Hepatocyte (in vitro differentiated cells): Measurements from ENCODE around the gene NHSL2. TPM values are rescaled to one million over a fixed set of nuclear protein-coding genes. Genes with fewer than 3 reads are reported as not detected.

Experiments
- DNase-seq: peaks from one replicate; pipeline ENCODE4 v3.0.0-alpha.2; 2016; ENCODE audit warnings: low spot score
- H2AFZ ChIP-seq: fragments of 200-600 bp; sonication (generic); 2 replicates; pipeline ENCODE4 v1.6.0; 2016; ENCODE audit warnings: antibody characterized with exemption, mild to moderate bottlenecking
- H3K27ac ChIP-seq: fragments of 200-600 bp; sonication (generic); 2 replicates; pipeline ENCODE4 v1.5.1; 2016; ENCODE audit warnings: mild to moderate bottlenecking
- H3K27me3 ChIP-seq: fragments of 200-600 bp; sonication (generic); 2 replicates; pipeline ENCODE4 v1.6.1; 2016
- H3K36me3 ChIP-seq: fragments of 200-600 bp; sonication (generic); replicated peaks from 2 replicates; pipeline ENCODE4 v1.5.1; 2016; ENCODE audit warnings: low read depth; ENCODE audit not compliant: insufficient read depth
- H3K4me1 ChIP-seq: fragments of 200-600 bp; sonication (generic); 2 replicates; pipeline ENCODE4 v1.5.1; 2016; ENCODE audit warnings: mild to moderate bottlenecking, moderate library complexity; ENCODE audit not compliant: insufficient read depth
- H3K4me2 ChIP-seq: fragments of 200-600 bp; sonication (generic); 2 replicates; pipeline ENCODE4 v1.6.0; 2016
- H3K4me3 ChIP-seq: fragments of 200-600 bp; sonication (generic); 2 replicates; pipeline ENCODE4 v1.5.1; 2016; ENCODE audit warnings: mild to moderate bottlenecking
- H3K79me2 ChIP-seq: fragments of 200-600 bp; sonication (generic); 2 replicates; pipeline ENCODE4 v1.6.0; 2017; ENCODE audit warnings: mild to moderate bottlenecking
- H3K9me2 ChIP-seq: fragments of 200-600 bp; sonication (generic); replicated peaks from 2 replicates; pipeline ENCODE4 v1.6.0; 2017; ENCODE audit warnings: mild to moderate bottlenecking; ENCODE audit not compliant: insufficient read depth
- H3K9me3 ChIP-seq: fragments of 200-600 bp; sonication (generic); 2 replicates; pipeline ENCODE4 v1.5.1; 2016; ENCODE audit warnings: low read depth, mild to moderate bottlenecking
- H4K20me1 ChIP-seq: fragments of 200-600 bp; sonication (generic); 2 replicates; pipeline ENCODE4 v1.6.0; 2016; ENCODE audit warnings: mild to moderate bottlenecking; ENCODE audit not compliant: insufficient read depth, poor library complexity, severe bottlenecking
- EZH2 ChIP-seq: fragments of 200-600 bp; sonication (generic); IDR thresholded peaks from 2 replicates; pipeline ENCODE4 v1.6.1; 2016; ENCODE audit warnings: antibody characterized with exemption, mild to moderate bottlenecking, borderline replicate concordance
- EZH2phosphoT487 ChIP-seq: fragments of 200-600 bp; sonication (generic); IDR thresholded peaks from one replicate; pipeline ENCODE4 v1.6.1; 2018; ENCODE audit warnings: antibody characterized with exemption, mild to moderate bottlenecking, low read depth, moderate library complexity; ENCODE audit not compliant: unreplicated experiment, severe bottlenecking
- WGBS: methylation state at CpG from one replicate; pipeline ENCODE4 v1.1.6; 2016; ENCODE audit warnings: low lambda C conversion rate; ENCODE audit errors: missing lambda C conversion rate; 5-methylcytosine and 5-hydroxymethylcytosine counted together
- polyA plus RNA-seq: library from polyadenylated mRNA; unstranded; fragments of >200 nt; fragmentation: Nextera tagmentation; extraction: Ambion mirVana; gene quantifications from 2 replicates; pipeline ENCODE4 v1.2.1, GENCODE V29; 2016
- total RNA-seq: library from RNA; depleted of rRNA; stranded (reverse); fragments of >200 nt; gene quantifications from 2 replicates; pipeline ENCODE4 v1.2.3, GENCODE V29; 2014
- TF ChIP-seq, protein P1 (sequence below): fragments of 200-600 bp; sonication (generic); IDR thresholded peaks from 2 replicates; pipeline ENCODE4 v1.5.1; 2016; ENCODE audit warnings: antibody characterized with exemption, mild to moderate bottlenecking; ENCODE audit not compliant: poor library complexity

The NHSL2 gene
- total and polyA plus RNA-seq, 2 experiments from 2014 or later: 2.3 to 3.2 TPM

DNA sequence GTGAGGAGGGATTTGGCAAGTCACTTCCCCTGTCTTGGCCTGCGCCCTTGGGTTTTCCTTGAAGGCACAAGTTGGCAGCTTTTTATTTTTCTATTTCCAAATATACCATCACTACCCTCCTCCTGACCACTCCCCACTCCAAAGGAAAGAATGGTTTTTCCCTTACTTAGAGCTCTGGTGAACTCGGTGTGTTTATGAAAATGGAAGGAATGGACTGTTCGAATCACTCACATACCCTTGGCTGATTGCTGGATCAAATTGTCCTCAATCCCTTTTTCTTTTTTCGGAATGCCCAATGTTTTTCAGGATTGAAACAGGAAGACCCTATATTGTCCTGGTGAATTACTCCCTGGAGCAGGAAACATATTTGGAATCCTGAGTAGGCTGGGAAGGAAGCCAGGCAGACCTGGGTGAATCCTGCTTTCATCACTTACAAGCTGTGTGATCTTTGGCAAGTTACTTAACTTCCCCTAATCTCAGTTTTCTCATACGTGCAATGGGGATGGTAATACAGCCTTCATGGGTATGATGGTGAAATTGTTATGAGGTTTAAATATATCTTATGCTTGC is 150.4 kb downstream of the NHSL2 start:
- Histone ChIP-seq H3K9me3 (no peaks in the 10 kb centered on the region), H2AFZ (no peak overlapping the region), H3K4me3 (no peak overlapping the region), H3K9me2 (no peaks in the 10 kb centered on the region), H3K27me3 (no peaks in the 10 kb centered on the region), H3K4me1 (no peaks in the 10 kb centered on the region), H3K27ac (no peak overlapping the region), H3K4me2 (no peak overlapping the region), H3K79me2 (no peaks in the 10 kb centered on the region), H3K36me3 (no peaks in the 10 kb centered on the region), H4K20me1 (no peaks in the 10 kb centered on the region)
- TF ChIP-seq EZH2phosphoT487: no peak
- no peak for DNase-seq
- WGBS: 74% methylated on average over 5 of the region's 5 CpGs

DNA sequence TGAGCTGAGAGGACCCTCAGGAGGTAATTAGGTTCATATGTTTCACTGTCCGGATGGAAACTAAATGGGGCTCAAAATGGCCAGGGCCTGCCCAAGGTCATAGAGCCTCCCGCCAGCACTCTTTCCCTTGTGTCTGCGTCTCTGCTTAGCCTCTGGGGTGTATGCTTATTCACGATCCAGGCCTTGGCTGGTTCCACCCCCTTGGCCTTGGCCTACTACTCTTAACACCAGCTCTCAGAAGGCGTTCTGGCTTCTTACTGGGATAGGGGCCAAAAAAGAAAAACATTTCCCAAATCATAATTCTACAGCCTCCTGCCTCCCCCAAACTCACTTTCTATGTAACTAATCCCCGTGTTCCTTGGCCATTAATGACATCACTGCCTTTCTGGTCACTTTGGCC is 152.3 kb downstream of the NHSL2 start:
- TF ChIP-seq EZH2phosphoT487 (no peak), EZH2 (no peak)
- TF ChIP-seq, protein P1, sequence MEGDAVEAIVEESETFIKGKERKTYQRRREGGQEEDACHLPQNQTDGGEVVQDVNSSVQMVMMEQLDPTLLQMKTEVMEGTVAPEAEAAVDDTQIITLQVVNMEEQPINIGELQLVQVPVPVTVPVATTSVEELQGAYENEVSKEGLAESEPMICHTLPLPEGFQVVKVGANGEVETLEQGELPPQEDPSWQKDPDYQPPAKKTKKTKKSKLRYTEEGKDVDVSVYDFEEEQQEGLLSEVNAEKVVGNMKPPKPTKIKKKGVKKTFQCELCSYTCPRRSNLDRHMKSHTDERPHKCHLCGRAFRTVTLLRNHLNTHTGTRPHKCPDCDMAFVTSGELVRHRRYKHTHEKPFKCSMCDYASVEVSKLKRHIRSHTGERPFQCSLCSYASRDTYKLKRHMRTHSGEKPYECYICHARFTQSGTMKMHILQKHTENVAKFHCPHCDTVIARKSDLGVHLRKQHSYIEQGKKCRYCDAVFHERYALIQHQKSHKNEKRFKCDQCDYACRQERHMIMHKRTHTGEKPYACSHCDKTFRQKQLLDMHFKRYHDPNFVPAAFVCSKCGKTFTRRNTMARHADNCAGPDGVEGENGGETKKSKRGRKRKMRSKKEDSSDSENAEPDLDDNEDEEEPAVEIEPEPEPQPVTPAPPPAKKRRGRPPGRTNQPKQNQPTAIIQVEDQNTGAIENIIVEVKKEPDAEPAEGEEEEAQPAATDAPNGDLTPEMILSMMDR: no peak
- H3K4me3 ChIP-seq: no peak overlapping the region
- no peaks in the 10 kb centered on the region for H3K9me3 ChIP-seq
- WGBS: 82% methylated on average over 6 of the region's 6 CpGs
- H3K4me1 ChIP-seq: no peaks in the 10 kb centered on the region
- H3K79me2 ChIP-seq: no peaks in the 10 kb centered on the region
- H4K20me1 ChIP-seq: no peaks in the 10 kb centered on the region
- no peak overlapping the region for H2AFZ ChIP-seq
- H3K9me2 ChIP-seq: no peaks in the 10 kb centered on the region
- H3K4me2 ChIP-seq: no peak overlapping the region
- no peaks in the 10 kb centered on the region for H3K27me3 ChIP-seq
- H3K36me3 ChIP-seq: no peaks in the 10 kb centered on the region
- no peak for DNase-seq
- no peak overlapping the region for H3K27ac ChIP-seq

DNA sequence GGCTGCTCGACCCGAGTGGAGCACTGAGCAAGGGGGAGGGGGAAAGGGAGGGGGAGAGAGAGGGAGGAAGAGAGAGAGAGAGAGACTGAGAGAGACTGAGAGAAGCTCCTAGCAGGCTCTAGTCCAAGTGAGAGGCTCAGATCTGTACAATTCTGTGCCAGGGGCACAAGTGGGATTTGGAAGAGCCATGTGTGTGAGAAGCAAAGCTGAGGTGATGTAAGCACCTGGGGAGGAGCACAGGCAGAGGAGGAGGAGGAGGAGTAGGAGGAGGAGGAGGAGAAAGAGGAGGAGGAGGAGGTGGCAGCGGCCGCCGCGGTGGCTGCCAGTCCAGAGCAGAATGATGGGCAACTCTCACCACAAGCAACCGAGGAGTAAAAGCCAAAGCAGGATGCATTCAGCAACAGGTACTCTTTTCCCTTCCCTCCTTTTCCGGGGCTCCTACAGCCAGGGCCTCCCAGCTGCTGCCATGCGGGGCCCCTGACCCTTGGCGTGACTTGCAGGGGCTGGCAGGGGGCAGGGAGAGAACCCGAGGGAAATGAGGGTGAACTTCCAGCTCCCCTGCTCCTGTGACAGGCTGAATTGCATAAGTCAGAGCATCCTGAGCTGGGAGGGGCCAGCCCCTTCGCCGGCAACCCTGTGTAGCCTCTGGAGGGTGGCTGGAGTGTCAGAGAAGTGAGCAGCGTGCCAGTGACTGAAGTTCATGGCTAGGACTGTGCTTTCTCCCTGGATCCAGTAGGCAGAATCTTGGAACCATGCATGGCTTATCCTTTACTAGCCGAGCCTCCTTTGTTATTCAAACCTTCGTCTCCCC is 158.9 kb downstream of the NHSL2 start:
- H3K4me2 ChIP-seq: peak overlapping the region; percentile 73
- no peaks in the 10 kb centered on the region for H3K4me1 ChIP-seq
- no peak overlapping the region for H2AFZ ChIP-seq
- no peaks in the 10 kb centered on the region for H3K9me2 ChIP-seq
- no peaks in the 10 kb centered on the region for H3K9me3 ChIP-seq
- WGBS: 59% methylated on average over 11 of the region's 16 CpGs
- no peaks in the 10 kb centered on the region for H3K79me2 ChIP-seq
- H4K20me1 ChIP-seq: no peaks in the 10 kb centered on the region
- H3K27me3 ChIP-seq: no peaks in the 10 kb centered on the region
- H3K36me3 ChIP-seq: no peaks in the 10 kb centered on the region
- H3K4me3 ChIP-seq: no peak overlapping the region
- DNase-seq: no peak
- no peak overlapping the region for H3K27ac ChIP-seq
- TF ChIP-seq, protein P1: no peak
- TF ChIP-seq EZH2 (no peak), EZH2phosphoT487 (no peak)

- H2AFZ ChIP-seq: no peak overlapping the region
- no peak for TF ChIP-seq EZH2phosphoT487
- no peak for TF ChIP-seq EZH2
- TF ChIP-seq, protein P1: no peak
- H3K4me3 ChIP-seq: no peak overlapping the region
- H3K9me3 ChIP-seq: no peaks in the 10 kb centered on the region
- no peaks in the 10 kb centered on the region for H3K9me2 ChIP-seq
- no peaks in the 10 kb centered on the region for H3K4me1 ChIP-seq
- H4K20me1 ChIP-seq: no peaks in the 10 kb centered on the region
- WGBS: 19% methylated on average over 2 of the region's 2 CpGs
- H3K36me3 ChIP-seq: no peaks in the 10 kb centered on the region
- H3K79me2 ChIP-seq: no peaks in the 10 kb centered on the region
- no peak for DNase-seq
- H3K27me3 ChIP-seq: no peaks in the 10 kb centered on the region
- no peak overlapping the region for H3K27ac ChIP-seq
- no peak overlapping the region for H3K4me2 ChIP-seq
Observed at GRCh38 chrX:72071213-72071612, 160.6 kb downstream of the NHSL2 start.
